ENCODE measurements around the gene DUSP1. TPM values are rescaled to one million over a fixed set of nuclear protein-coding genes. Genes with fewer than 3 reads are reported as not detected.

Gene DUSP1
- total and polyA plus RNA-seq, 2 of the 13 experiments (the other 11 are each of a cell fraction or from before 2014, with no cell fraction given), result 27.1 to 55.5 TPM

- TF ChIP-seq TAF1 (CRISPR knock-in tag; IDR thresholded peaks at IDR 0.05) (0 out of 2 replicates have a peak, but pooled peaks have one; percentile 24), TEAD2 (CRISPR knock-in tag; IDR thresholded peaks at IDR 0.05) (no peak), ADNP (CRISPR knock-in tag; IDR thresholded peaks at IDR 0.05) (peak; percentile 75), KLF6 (CRISPR knock-in tag; IDR thresholded peaks at IDR 0.05) (0 out of 2 replicates have a peak, but pooled peaks have one; percentile 37), GABPB1 (CRISPR knock-in tag; IDR thresholded peaks at IDR 0.05) (peak; percentile 43), REL (CRISPR knock-in tag; conservative IDR thresholded peaks at IDR 0.05) (no peak), EP300 (IDR thresholded peaks at IDR 0.05; ENCODE audit: low read depth in 2 of 2, low read length in 2 of 2) (peak; percentile 81 to 88; a peak in 3 of 4 replicates), EP300 (CRISPR knock-in tag; IDR thresholded peaks at IDR 0.05; ENCODE audit: borderline replicate concordance) (peak; percentile 58; the same call in 1 of the 2 replicates), PHF20 (CRISPR knock-in tag; IDR thresholded peaks at IDR 0.05) (no peak), ZNF589 (CRISPR knock-in tag; conservative IDR thresholded peaks at IDR 0.05) (0 out of 2 replicates have a peak, but pooled peaks have one; percentile 37), ZNF619 (CRISPR knock-in tag; IDR thresholded peaks at IDR 0.05) (0 out of 2 replicates have a peak, but pooled peaks have one; percentile 71), HMG20B (CRISPR knock-in tag; conservative IDR thresholded peaks at IDR 0.05) (peak; percentile 64; the same call in 1 of the 2 replicates), RNF2 (conservative IDR thresholded peaks at IDR 0.05; ENCODE audit: low read depth) (no peak), GATAD1 (CRISPR knock-in tag; IDR thresholded peaks at IDR 0.05) (peak; percentile 28; the same call in 1 of the 2 replicates), ZNF549 (CRISPR knock-in tag; IDR thresholded peaks at IDR 0.05) (no peak), SOX6 (IDR thresholded peaks at IDR 0.05) (no peak), SOX6 (CRISPR knock-in tag; IDR thresholded peaks at IDR 0.05) (peak; percentile 69), ZNF337 (CRISPR knock-in tag; IDR thresholded peaks at IDR 0.05; ENCODE audit: borderline replicate concordance, low read depth) (no peak), ZNF512B (CRISPR knock-in tag; IDR thresholded peaks at IDR 0.05; ENCODE audit: borderline replicate concordance) (0 out of 2 replicates have a peak, but pooled peaks have one; percentile 16), HHEX (CRISPR knock-in tag; IDR thresholded peaks at IDR 0.05) (no peak), SIN3B (IDR thresholded peaks at IDR 0.05; ENCODE audit: low read length) (no peak), KDM3A (CRISPR knock-in tag; IDR thresholded peaks at IDR 0.05; ENCODE audit: low read depth) (0 out of 2 replicates have a peak, but pooled peaks have one; percentile 32)
Measured at GRCh38 chr5:172775326-172776234, 4.6 kb upstream of the DUSP1 start (continued).
